Measurements from ENCODE around the gene VPS72.
"Not testable (repeated sequence)": the region's sequence is repeated elsewhere in the genome, so short reads cannot be mapped to it uniquely, and the experiment has no call there.

VPS72 gene

GRCh38 chr1:151189637-151190445, at the start of gene VPS72:
Gene VPS72 (minus strand): TSS chr1:151190197. CDS start chr1:151190121, 76 bp downstream.
- in situ Hi-C loops (cut with MboI; ENCODE audit: low sequenced_read_pairs) = no loop called here

DNA sequence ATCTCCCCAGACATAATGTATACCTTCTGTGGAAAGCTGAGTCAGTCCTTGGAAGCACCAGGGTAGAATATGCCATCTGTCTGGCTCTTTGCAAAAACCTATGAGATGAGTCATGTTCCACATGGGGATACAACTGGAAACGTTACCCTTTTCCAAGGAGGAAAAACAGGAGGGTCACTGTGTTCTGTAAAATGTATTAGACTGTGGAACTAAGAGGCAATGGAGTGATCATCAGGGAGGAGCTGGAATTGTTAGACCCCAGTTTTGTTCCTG, 48.4 kb upstream of the VPS72 start:
- in situ Hi-C loops (cut with MboI; ENCODE audit: low sequenced_read_pairs) = no loop called here

DNA sequence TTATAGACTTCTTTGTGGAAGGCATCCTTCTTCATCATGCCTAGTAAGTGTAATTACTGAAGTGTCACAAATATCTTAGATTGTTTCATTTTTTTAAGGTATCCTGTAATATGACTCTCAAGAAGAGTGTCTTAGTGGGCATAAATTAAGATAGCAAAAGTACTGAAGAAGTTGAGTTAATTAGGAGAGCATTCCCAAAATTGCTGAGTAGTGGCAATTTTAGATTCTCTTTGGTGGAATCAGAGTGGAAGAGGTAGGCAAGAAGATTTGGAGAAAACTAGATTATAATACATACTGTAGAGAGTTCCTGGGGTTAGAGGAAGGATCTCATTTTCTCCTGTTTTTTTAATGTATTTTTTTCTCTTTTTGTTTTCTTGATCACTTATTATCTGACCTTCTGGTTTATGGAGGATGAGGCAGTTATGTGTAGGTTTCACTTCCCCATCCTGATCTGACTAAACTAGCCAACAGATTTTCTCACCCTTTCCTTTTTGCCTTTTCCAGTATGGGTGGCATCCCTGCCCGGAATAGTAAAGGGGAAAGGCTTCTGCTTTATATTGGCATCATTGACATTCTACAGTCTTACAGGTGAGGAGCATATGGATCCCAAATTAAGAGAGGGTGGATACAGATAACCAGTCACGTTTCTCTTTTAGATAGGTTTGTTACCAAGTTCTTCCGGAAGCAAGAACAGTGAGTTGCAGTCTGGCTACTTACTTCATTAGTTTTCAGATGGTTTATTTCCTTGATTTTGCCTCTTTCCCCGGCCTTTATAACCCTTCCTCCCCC, 47.9 kb upstream of the VPS72 start:
- in situ Hi-C loops (cut with MboI; ENCODE audit: low sequenced_read_pairs) = no loop called here

DNA sequence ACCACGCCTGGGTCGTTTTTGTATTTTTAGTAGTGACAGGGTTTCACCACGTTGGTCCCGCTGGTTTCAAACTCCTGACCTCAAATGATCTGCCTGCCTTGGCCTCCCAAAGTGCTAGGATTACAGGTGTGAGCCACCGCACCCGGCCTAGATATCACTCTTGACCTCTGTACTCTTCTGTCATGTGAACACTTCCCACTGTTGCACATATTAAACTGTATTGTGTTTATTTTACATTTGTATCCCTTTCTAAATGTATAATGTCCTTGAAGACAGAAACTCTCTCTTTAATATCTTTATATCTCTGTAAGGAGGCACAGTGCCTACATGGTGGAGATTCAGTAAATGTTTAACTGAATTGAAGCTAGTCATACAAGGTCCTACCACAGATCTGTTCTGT, 45.2 kb upstream of the VPS72 start:
- in situ Hi-C loops (cut with MboI; ENCODE audit: low sequenced_read_pairs) = no loop called here

GRCh38 chr1:151222130-151222529, 32.1 kb upstream of the VPS72 start:
- in situ Hi-C loops (cut with MboI; ENCODE audit: low sequenced_read_pairs) = no loop called here

DNA sequence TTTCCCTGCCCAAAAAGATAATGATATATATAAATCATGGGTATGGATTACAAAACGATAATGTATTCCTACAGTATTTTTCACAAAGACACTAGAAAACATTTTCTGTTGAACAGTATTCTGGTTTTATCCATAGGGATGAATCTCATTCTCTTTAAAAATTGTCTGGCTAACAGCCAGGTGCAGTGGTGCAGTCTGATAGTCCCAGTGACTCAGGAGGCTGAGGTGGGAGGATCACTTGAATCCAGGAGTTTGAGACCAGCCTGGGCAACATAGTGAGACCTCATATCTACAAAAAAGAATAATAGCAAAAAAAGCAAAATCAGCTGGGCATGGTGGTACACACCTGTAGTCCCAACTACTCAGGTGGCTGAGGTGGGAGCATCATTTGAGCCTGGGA, 31.6 kb upstream of the VPS72 start:
- in situ Hi-C loops (cut with MboI; ENCODE audit: low sequenced_read_pairs) = no loop called here

- in situ Hi-C loops (cut with MboI; ENCODE audit: low sequenced_read_pairs) = no loop called here
These were observed 23.6 kb upstream of the VPS72 start for GRCh38 chr1:151213560-151213959.

GRCh38 chr1:151211972-151212705, 22.1 kb upstream of the VPS72 start:
- in situ Hi-C loops (cut with MboI; ENCODE audit: low sequenced_read_pairs) = no loop called here

GRCh38 chr1:151210830-151211229, 20.8 kb upstream of the VPS72 start:
- in situ Hi-C loops (cut with MboI; ENCODE audit: low sequenced_read_pairs) = no loop called here

- in situ Hi-C loops (cut with MboI; ENCODE audit: low sequenced_read_pairs) = not testable (repeated sequence)
These were observed 15.5 kb upstream of the VPS72 start for GRCh38 chr1:151205381-151205965.

DNA sequence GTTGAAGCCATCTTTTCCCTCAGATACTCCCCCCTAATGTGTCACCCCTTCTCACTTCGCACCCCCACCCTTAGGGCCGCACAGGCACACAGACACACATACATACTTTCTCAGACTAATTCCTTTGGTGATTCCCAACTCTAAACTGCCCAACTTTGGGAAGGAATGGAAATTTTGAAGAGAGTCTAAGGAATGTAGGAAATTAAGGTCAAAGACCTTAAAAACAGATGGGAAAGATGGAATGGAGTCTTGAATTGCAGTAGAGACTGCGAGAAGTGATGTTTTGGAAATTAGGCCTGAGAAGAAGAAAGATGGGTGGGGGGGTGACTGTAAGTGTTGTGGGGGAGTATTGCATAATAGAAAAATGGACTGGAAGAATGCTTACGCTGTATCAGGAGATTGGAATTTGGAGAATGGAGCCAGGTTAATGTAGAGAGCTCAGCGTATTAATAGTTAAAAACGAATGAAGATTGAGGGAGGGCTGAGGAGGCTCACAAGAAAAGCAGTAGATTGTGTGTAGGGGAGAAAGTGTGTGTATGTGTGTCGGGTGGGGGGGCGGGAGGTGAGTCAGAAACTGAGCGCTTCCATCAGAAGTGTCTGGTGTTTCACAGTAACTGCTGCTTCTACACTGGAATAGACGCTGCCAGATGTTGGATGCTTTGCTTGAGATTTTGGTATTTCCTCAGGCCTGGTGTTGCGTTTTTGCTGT, 10.0 kb upstream of the VPS72 start:
- in situ Hi-C loops (cut with MboI; ENCODE audit: low sequenced_read_pairs) = no loop called here

DNA sequence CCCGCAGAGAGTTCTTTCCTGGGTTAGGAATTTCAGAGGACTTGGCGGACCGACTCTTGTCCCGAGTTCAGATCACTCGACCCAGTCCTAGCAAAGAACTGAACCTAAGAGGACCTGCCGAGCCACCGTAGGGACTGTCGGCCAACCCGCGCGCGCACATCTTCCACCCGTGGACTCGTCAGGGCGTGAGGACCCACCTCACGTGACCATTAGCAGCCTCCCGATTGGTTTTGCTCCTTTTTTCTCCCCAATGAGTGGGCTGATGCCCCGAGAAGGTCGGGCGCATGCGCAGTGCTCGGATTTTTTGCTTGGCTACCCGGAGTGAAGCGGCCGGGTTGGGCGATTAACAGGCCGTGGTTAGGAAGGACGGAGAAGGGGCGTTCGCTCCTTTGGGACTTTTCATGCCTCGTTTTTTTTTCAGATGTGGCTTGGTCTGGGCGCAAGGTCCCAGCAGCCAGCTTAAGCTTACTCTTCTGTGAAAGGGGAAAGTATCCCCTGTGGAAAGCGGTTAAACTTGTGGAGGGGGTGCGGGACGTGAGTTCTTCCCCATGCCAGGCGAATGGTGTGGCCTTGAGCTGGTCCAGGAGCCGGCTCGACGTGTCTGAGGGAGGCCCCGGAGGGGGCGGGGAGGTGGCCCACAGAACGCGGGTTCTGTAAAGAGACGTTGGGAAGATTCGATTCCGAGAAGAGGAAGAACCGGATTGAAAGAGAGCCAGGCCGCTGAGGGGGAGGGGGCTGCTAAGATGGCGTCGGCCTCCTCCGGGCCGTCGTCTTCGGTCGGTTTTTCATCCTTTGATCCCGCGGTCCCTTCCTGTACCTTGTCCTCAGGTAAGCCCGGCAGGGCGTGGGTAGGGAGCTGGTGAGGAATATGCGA, 8.5 kb upstream of the VPS72 start, which contains the start of gene PIP5K1A:
Gene PIP5K1A, plus strand, starts transcription at position 299 of the 874 bp plus-strand sequence. Its CDS starts 445 bp downstream, at position 744.
- in situ Hi-C loops (cut with MboI; ENCODE audit: low sequenced_read_pairs) = no loop called here

DNA sequence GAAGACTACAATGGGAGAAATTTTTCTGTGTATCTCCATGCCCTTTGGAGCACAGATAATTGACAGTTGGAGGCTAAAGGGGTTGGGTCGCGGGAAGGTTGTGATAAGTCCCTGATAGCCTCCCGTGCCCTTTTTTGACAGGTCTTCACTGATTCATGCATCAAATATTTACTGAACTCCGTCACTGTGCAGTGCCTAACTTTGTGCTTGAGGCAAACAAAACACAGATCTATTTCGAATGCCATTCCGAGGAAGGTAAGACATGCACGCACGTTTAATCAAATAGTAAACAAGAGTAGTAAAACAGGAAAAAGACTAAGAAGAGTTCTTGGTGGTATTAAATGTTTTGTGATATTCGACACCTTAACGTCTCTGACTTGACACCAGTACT, 7.9 kb upstream of the VPS72 start:
- in situ Hi-C loops (cut with MboI; ENCODE audit: low sequenced_read_pairs) = no loop called here

DNA sequence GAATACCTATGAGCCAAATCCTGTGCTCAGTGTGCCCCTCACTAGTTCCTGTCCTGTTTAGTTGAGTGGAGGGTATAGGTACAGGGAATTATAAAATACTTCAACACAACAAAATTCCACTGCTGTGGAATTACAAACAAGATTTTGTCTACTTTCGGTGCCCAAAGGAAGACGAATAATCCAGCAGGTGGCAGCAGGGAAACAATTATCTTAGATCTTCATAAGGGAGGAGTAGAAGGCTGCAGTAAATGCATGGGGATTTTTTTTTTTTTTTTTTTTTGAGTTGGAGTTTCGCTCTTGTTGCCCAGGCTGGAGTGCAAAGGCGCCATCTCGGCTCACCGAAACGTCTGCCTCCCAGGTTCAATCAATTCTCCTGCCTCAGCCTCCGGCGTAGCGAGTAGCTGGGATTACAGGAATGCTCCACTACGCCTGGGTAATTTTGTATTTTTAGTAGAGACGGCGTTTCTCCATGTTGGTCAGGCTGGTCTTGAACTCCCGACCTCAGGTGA, 6.3 kb upstream of the VPS72 start:
- in situ Hi-C loops (cut with MboI; ENCODE audit: low sequenced_read_pairs) = no loop called here

GRCh38 chr1:151194894-151195594, 5.0 kb upstream of the VPS72 start:
- in situ Hi-C loops (cut with MboI; ENCODE audit: low sequenced_read_pairs) = not testable (repeated sequence)

DNA sequence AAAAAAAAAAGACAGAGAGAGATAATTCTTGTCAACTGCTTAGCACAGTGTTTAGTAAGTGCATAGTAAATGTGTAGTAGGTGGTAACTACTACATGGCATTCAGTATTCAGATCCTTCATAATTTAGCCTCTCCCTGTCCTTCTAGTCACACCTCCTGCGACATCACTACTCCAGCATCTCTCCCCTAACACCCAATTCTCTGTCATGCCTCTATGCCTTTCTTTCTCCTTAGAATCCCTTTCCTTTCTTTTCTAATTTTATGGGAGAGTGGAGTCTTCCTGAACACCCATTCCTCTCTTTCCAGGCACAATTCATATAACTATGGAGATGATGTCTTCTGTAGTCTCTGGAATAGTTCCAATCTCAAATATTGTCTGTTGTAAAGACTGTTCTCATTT, 3.9 kb upstream of the VPS72 start:
- in situ Hi-C loops (cut with MboI; ENCODE audit: low sequenced_read_pairs) = no loop called here

DNA sequence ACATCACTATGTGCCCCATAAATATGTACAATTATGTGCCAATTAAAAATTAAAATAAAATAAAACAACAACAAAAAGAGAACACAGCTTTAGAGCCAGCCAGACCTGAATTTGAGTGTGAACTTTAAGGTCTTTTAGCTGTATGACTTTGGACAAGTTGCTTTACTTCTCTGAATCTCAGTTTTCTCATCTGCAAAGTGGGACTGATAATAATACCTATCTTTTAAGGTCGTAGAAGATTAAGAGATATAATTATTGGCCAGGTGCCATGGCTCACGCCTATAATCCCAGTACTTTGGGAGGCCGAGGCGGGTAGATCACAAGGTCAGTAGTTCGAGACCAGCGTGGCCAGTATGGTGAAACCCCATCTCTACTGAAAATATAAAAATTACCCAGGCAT, 3.3 kb upstream of the VPS72 start:
- in situ Hi-C loops (cut with MboI; ENCODE audit: low sequenced_read_pairs) = no loop called here

DNA sequence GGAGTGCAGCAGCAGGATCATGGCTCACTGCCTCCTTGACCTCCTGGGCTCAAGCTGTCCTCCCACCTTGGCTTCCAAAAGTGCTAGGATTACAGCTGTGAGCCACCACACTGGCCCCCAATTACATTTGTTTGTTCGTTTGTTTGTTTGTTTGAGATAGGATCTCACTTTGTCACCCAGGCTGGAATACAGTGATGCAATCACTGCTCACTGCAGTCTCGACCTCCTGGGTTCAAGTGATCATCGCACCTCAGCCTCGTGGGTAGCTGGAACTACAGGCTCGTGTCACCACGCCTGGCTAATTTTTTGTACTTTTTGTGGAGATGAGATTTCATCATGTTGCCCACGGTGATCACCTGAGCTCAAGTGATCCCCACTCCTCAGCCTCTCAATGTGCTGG, 2.0 kb upstream of the VPS72 start:
- in situ Hi-C loops (cut with MboI; ENCODE audit: low sequenced_read_pairs) = no loop called here

GRCh38 chr1:151188667-151189066, 1.3 kb downstream of the VPS72 start:
- in situ Hi-C loops (cut with MboI; ENCODE audit: low sequenced_read_pairs) = not testable (repeated sequence)
